NCI-H510A treated with DMSO at 0.1 percent for 48 hours (cell line): Measurements from ENCODE around the gene TMEM63A.

Experiments used
- DNase-seq: peaks from one replicate; lab custom pipeline; 2025; lab: John Stamatoyannopoulos, UW

Gene TMEM63A

GRCh38 chr1:225866061-225866837, 15.9 kb downstream of the TMEM63A start:
- DNase-seq, result no peak

GRCh38 chr1:225865514-225865913, 16.7 kb downstream of the TMEM63A start:
- DNase-seq, result no peak

GRCh38 chr1:225863167-225863566, 19.0 kb downstream of the TMEM63A start:
- no peak for DNase-seq

GRCh38 chr1:225862581-225862950, 19.6 kb downstream of the TMEM63A start:
- DNase-seq, result no peak

GRCh38 chr1:225861834-225862580, 20.2 kb downstream of the TMEM63A start:
- DNase-seq, result no peak

GRCh38 chr1:225860876-225861441, 21.2 kb downstream of the TMEM63A start:
- DNase-seq, result no peak

GRCh38 chr1:225860107-225860506, 22.1 kb downstream of the TMEM63A start:
- DNase-seq, result no peak

- DNase-seq, result no peak
Observed at GRCh38 chr1:225859151-225859550, 23.0 kb downstream of the TMEM63A start.

- no peak for DNase-seq
Observed at GRCh38 chr1:225857256-225857655, 24.9 kb downstream of the TMEM63A start.

GRCh38 chr1:225855503-225856300, 26.5 kb downstream of the TMEM63A start:
- DNase-seq, result no peak

GRCh38 chr1:225853441-225853840, 28.7 kb downstream of the TMEM63A start:
- DNase-seq, result no peak

GRCh38 chr1:225852413-225853124, 29.6 kb downstream of the TMEM63A start:
- DNase-seq, result no peak

GRCh38 chr1:225851805-225852204, 30.4 kb downstream of the TMEM63A start:
- DNase-seq, result no peak

GRCh38 chr1:225850370-225850769, 31.8 kb downstream of the TMEM63A start:
- DNase-seq, result no peak

- no peak for DNase-seq
Observed at GRCh38 chr1:225849925-225850324, 32.3 kb downstream of the TMEM63A start.

GRCh38 chr1:225848030-225848955, 33.9 kb downstream of the TMEM63A start:
- peak; percentile 71 for DNase-seq

GRCh38 chr1:225847610-225848009, 34.6 kb downstream of the TMEM63A start:
- DNase-seq, result peak; percentile 89

GRCh38 chr1:225846331-225847310, 35.6 kb downstream of the TMEM63A start:
- no peak for DNase-seq

- DNase-seq, result peak; percentile 35
Observed at GRCh38 chr1:225845571-225846259, 36.5 kb downstream of the TMEM63A start.
